T-helper 17 cell (primary cell): ENCODE data around the gene TBPL1. TPM values are rescaled to one million over a fixed set of nuclear protein-coding genes. Genes with fewer than 3 reads are reported as not detected.

ENCODE experiments used
- ATAC-seq: fragments of 150-1000 bp; cut with Tn5 transposase; 2 replicates; pipeline ENCODE4 v1.10.0; 2021; ENCODE audit warnings: mild to moderate bottlenecking, moderate library complexity
- DNase-seq, 3 donors: peaks; one replicate each; pipeline versions ENCODE4 v3.0.0 to v3.0.0-alpha.2; 2020 to 2021
- H3K9me3 ChIP-seq: one replicate; pipeline ENCODE4 v1.7.0; 2013; ENCODE audit warnings: low read length, mild to moderate bottlenecking; ENCODE audit not compliant: control insufficient read depth, poor library complexity, severe bottlenecking
- H3K27ac Mint-ChIP-seq: one replicate; pipeline ENCODE4 v1.8.0; 2022; ENCODE audit warnings: mild to moderate bottlenecking, moderate library complexity, mixed read lengths
- H3K27me3 Mint-ChIP-seq: one replicate; pipeline ENCODE4 v1.8.0; 2022; ENCODE audit warnings: mixed read lengths
- H3K36me3 Mint-ChIP-seq: one replicate; pipeline ENCODE4 v1.8.0; 2022; ENCODE audit warnings: low read depth, mixed read lengths
- H3K4me1 Mint-ChIP-seq: one replicate; pipeline ENCODE4 v1.8.0; 2022; ENCODE audit warnings: mild to moderate bottlenecking, mixed read lengths
- H3K4me3 Mint-ChIP-seq: one replicate; pipeline ENCODE4 v1.8.0; 2022; ENCODE audit warnings: mild to moderate bottlenecking, moderate library complexity, mixed read lengths
- total RNA-seq, 4 donors: library from RNA in 2 of 4; stranded (reverse) in 2 of 4; gene quantifications; one replicate each; pipeline ENCODE4 v1.2.3 and lab custom pipeline; 2022 to 2026

The TBPL1 gene
- total RNA-seq, 2 donors from 2014 or later = 23.9 to 33.7 TPM

GRCh38 chr6:133938533-133938932, 14.5 kb upstream of the TBPL1 start:
- Mint-ChIP-seq H3K27me3 (peaks cover 21% of the 10 kb centered on the region), H3K4me1 (peaks cover 4% of the 10 kb centered on the region), H3K27ac (no peak overlapping the region), H3K36me3 (peaks cover 4% of the 10 kb centered on the region), H3K4me3 (no peak overlapping the region)
- no peaks in the 10 kb centered on the region for H3K9me3 ChIP-seq
- DNase-seq (no peak), ATAC-seq (no peak)

- peaks cover 4% of the 10 kb centered on the region for H3K36me3 Mint-ChIP-seq
- H3K9me3 ChIP-seq = no peaks in the 10 kb centered on the region
- peaks cover 22% of the 10 kb centered on the region for H3K27me3 Mint-ChIP-seq
- ATAC-seq (no peak), DNase-seq (no peak)
- peaks cover 4% of the 10 kb centered on the region for H3K4me1 Mint-ChIP-seq
- no peak overlapping the region for H3K27ac Mint-ChIP-seq
- H3K4me3 Mint-ChIP-seq = no peak overlapping the region
Observed at GRCh38 chr6:133939778-133940667, 13.0 kb upstream of the TBPL1 start.

GRCh38 chr6:133945158-133945557, 7.9 kb upstream of the TBPL1 start:
- Mint-ChIP-seq H3K4me3 (no peak overlapping the region), H3K36me3 (peaks cover 4% of the 10 kb centered on the region), H3K4me1 (peaks cover 4% of the 10 kb centered on the region), H3K27ac (no peak overlapping the region), H3K27me3 (peaks cover 26% of the 10 kb centered on the region)
- ATAC-seq (no peak), DNase-seq (no peak)
- H3K9me3 ChIP-seq = no peaks in the 10 kb centered on the region

GRCh38 chr6:133947302-133947900, 5.6 kb upstream of the TBPL1 start:
- Mint-ChIP-seq H3K27ac (no peak overlapping the region), H3K4me1 (peaks cover 8% of the 10 kb centered on the region), H3K36me3 (no peaks in the 10 kb centered on the region), H3K4me3 (no peak overlapping the region), H3K27me3 (peaks cover 16% of the 10 kb centered on the region)
- no peaks in the 10 kb centered on the region for H3K9me3 ChIP-seq
- ATAC-seq (no peak), DNase-seq (no peak)

GRCh38 chr6:133948472-133948871, 4.6 kb upstream of the TBPL1 start:
- peaks cover 16% of the 10 kb centered on the region for H3K27me3 Mint-ChIP-seq
- ATAC-seq = no peak
- H3K4me1 Mint-ChIP-seq = peaks cover 13% of the 10 kb centered on the region
- no peak for DNase-seq
- peaks cover 2% of the 10 kb centered on the region for H3K36me3 Mint-ChIP-seq
- H3K27ac Mint-ChIP-seq = no peak overlapping the region
- no peaks in the 10 kb centered on the region for H3K9me3 ChIP-seq
- H3K4me3 Mint-ChIP-seq = no peak overlapping the region

- H3K36me3 Mint-ChIP-seq = peaks cover 2% of the 10 kb centered on the region
- peak overlapping the region; percentile 96 for H3K27ac Mint-ChIP-seq
- no peak for DNase-seq
- peaks cover 32% of the 10 kb centered on the region for H3K4me1 Mint-ChIP-seq
- H3K4me3 Mint-ChIP-seq = peak overlapping the region; percentile 91
- no peaks in the 10 kb centered on the region for H3K27me3 Mint-ChIP-seq
- no peaks in the 10 kb centered on the region for H3K9me3 ChIP-seq
- ATAC-seq = no peak
Observed at GRCh38 chr6:133951227-133951626, 1.8 kb upstream of the TBPL1 start.

- peaks cover 41% of the 10 kb centered on the region for H3K4me1 Mint-ChIP-seq
- peak overlapping the region; percentile 98 for H3K4me3 Mint-ChIP-seq
- peak; percentile 12 to 29 (median 16) for DNase-seq
- H3K9me3 ChIP-seq = no peaks in the 10 kb centered on the region
- ATAC-seq = peak; percentile 26
- H3K27ac Mint-ChIP-seq = peak overlapping the region; percentile 96
- no peaks in the 10 kb centered on the region for H3K27me3 Mint-ChIP-seq
- H3K36me3 Mint-ChIP-seq = peaks cover 2% of the 10 kb centered on the region
Observed at GRCh38 chr6:133951881-133952814, 876 bp upstream of the TBPL1 start.

- no peak for DNase-seq
- Mint-ChIP-seq H3K4me1 (peaks cover 47% of the 10 kb centered on the region), H3K27me3 (no peaks in the 10 kb centered on the region), H3K27ac (peak overlapping the region; percentile 96), H3K4me3 (peak overlapping the region; percentile 98), H3K36me3 (peaks cover 2% of the 10 kb centered on the region)
- no peak for ATAC-seq
- H3K9me3 ChIP-seq = no peaks in the 10 kb centered on the region
Observed at GRCh38 chr6:133953634-133954415, 801 bp downstream of the TBPL1 start.

GRCh38 chr6:133954657-133955576, 1.9 kb downstream of the TBPL1 start:
- H3K4me3 Mint-ChIP-seq = peak overlapping the region; percentile 61
- no peaks in the 10 kb centered on the region for H3K9me3 ChIP-seq
- ATAC-seq (no peak), DNase-seq (no peak)
- H3K36me3 Mint-ChIP-seq = peaks cover 2% of the 10 kb centered on the region
- no peaks in the 10 kb centered on the region for H3K27me3 Mint-ChIP-seq
- H3K4me1 Mint-ChIP-seq = peaks cover 54% of the 10 kb centered on the region
- no peak overlapping the region for H3K27ac Mint-ChIP-seq

- DNase-seq (no peak), ATAC-seq (no peak)
- Mint-ChIP-seq H3K4me3 (no peak overlapping the region), H3K36me3 (peaks cover 2% of the 10 kb centered on the region), H3K4me1 (peaks cover 60% of the 10 kb centered on the region), H3K27me3 (no peaks in the 10 kb centered on the region), H3K27ac (peak overlapping the region; percentile 37)
- H3K9me3 ChIP-seq = no peaks in the 10 kb centered on the region
Observed at GRCh38 chr6:133955582-133956415, 2.8 kb downstream of the TBPL1 start.

- H3K4me3 Mint-ChIP-seq = no peak overlapping the region
- ATAC-seq (no peak), DNase-seq (no peak)
- H3K4me1 Mint-ChIP-seq = peaks cover 56% of the 10 kb centered on the region
- H3K27me3 Mint-ChIP-seq = no peaks in the 10 kb centered on the region
- peak overlapping the region; percentile 37 for H3K27ac Mint-ChIP-seq
- peaks cover 2% of the 10 kb centered on the region for H3K36me3 Mint-ChIP-seq
- no peaks in the 10 kb centered on the region for H3K9me3 ChIP-seq
Observed at GRCh38 chr6:133956416-133957049, 3.5 kb downstream of the TBPL1 start.
